Measurements from ENCODE around the gene CLPTM1.
A peak's percentile ranks its signal among the peaks of the same experiment; 100 is the strongest.

The CLPTM1 gene

DNA sequence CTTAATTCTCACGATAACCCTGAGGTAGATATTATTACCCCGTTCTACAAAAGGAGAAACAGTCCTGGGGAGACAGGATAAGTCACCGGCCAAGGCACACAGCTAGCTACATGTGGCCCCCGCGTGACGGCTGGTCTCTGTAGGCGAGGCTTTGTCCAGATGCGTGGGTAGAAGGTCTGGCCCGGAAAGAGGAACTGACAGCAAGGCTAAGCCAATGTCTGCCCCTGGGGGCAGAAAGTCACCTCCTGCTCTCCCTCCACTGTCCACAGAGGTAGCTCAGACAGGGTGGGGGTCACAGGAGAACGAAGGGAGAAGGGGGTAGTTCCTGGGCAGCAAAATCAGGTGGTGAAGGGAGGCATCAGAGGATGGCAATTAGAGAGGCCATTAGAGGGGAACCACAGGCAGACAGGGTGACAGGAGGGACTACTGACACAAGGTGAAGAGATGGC is 11.4 kb upstream of the CLPTM1 start:
- no peak overlapping the region for H3K4me3 ChIP-seq
- no peak for DNase-seq (ENCODE audit: low read depth, low spot score)
- H3K9ac ChIP-seq (ENCODE audit: insufficient read length), result no peak overlapping the region
- no peak overlapping the region for H3K27ac ChIP-seq
- no peak for TF ChIP-seq FOXP2 (optimal IDR thresholded peaks at IDR 0.05; ENCODE audit: control extremely low read depth, extremely low read length, insufficient read depth)
- no peak for TF ChIP-seq POLR2AphosphoS5 (IDR thresholded peaks at IDR 0.05; ENCODE audit: borderline replicate concordance, low read depth, low read length)
- no peak for TF ChIP-seq EZH2 (IDR thresholded peaks at IDR 0.05)
- no peaks in the 10 kb centered on the region for H3K9me3 ChIP-seq (ENCODE audit: low read depth, low read length)
- H3K36me3 ChIP-seq (ENCODE audit: insufficient read depth, low read length), result no peaks in the 10 kb centered on the region

DNA sequence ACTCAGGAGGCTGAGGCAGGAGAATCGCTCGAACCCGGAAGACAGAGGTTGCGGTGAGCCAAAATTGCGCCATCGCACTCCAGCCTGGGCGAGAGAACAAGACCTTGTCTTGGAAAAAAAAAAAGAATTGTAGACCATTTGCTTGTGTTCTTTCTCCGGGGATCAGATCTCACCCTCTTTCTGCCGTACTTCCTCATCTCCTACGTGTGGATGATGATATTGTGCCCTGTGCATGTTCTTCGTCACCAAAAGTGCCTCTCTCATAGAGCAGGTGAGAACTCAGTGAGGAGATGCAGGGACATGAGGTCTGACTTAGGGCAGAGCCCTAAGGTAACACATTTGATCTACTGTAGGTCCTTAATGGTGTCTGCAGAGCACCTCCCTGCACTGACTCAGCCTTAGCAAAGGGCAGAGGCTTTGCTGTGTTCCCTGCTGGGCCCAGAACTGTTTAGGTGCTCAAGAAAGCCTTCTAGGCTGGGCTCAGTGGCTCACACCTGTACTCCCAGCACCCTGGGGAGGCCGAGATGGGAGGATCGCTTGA is 8.1 kb upstream of the CLPTM1 start:
- no peak overlapping the region for H3K4me3 ChIP-seq
- H3K36me3 ChIP-seq (ENCODE audit: insufficient read depth, low read length), result no peaks in the 10 kb centered on the region
- TF ChIP-seq EZH2 (IDR thresholded peaks at IDR 0.05) (no peak), POLR2AphosphoS5 (IDR thresholded peaks at IDR 0.05; ENCODE audit: borderline replicate concordance, low read depth, low read length) (no peak), FOXP2 (optimal IDR thresholded peaks at IDR 0.05; ENCODE audit: control extremely low read depth, extremely low read length, insufficient read depth) (no peak)
- H3K9ac ChIP-seq (ENCODE audit: insufficient read length), result no peak overlapping the region
- no peak for DNase-seq (ENCODE audit: low read depth, low spot score)
- no peaks in the 10 kb centered on the region for H3K9me3 ChIP-seq (ENCODE audit: low read depth, low read length)
- no peak overlapping the region for H3K27ac ChIP-seq

DNA sequence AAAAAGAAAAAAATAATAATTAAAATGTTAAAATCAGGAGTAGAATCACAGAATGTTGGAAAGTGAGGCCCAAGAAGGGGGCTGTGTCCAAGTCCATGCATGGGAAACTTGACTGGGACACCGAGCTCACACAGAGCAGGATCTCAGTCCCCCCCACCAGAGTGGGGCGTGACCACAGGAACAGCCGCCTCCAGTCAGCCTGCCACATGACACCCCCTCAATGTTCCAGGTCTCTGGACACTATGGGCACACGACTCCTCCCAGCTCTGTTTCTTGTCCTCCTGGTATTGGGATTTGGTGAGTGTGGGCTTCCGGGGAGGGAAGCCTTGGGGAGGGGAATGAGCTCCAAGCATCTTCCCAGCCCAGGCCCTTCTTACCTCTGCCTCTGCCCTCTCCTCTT is 6.9 kb upstream of the CLPTM1 start:
- TF ChIP-seq FOXP2 (optimal IDR thresholded peaks at IDR 0.05; ENCODE audit: control extremely low read depth, extremely low read length, insufficient read depth) (no peak), EZH2 (IDR thresholded peaks at IDR 0.05) (no peak), POLR2AphosphoS5 (IDR thresholded peaks at IDR 0.05; ENCODE audit: borderline replicate concordance, low read depth, low read length) (no peak)
- Histone ChIP-seq H3K27ac (no peak overlapping the region), H3K9ac (ENCODE audit: insufficient read length) (no peak overlapping the region), H3K4me3 (no peak overlapping the region), H3K36me3 (ENCODE audit: insufficient read depth, low read length) (no peaks in the 10 kb centered on the region), H3K9me3 (ENCODE audit: low read depth, low read length) (no peaks in the 10 kb centered on the region)
- no peak for DNase-seq (ENCODE audit: low read depth, low spot score)

DNA sequence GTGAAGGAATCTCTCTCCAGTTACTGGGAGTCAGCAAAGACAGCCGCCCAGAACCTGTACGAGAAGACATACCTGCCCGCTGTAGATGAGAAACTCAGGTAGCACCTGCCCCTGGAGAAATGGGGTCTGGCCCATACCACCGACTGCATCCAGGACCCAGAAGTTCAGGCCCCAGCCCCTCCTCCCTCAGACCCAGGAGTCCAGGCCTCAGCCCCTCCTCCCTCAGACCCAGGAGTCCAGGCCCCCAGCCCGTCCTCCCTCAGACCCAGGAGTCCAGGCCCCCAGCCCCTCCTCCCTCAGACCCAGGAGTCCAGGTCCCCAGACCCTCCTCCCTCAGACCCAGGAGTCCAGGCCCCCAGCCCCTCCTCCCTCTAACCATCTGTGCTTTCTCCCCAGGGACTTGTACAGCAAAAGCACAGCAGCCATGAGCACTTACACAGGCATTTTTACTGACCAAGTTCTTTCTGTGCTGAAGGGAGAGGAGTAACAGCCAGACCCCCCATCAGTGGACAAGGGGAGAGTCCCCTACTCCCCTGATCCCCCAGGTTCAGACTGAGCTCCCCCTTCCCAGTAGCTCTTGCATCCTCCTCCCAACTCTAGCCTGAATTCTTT is 6.3 kb upstream of the CLPTM1 start:
- Histone ChIP-seq H3K27ac (no peak overlapping the region), H3K9ac (ENCODE audit: insufficient read length) (no peak overlapping the region), H3K4me3 (no peak overlapping the region), H3K36me3 (ENCODE audit: insufficient read depth, low read length) (no peaks in the 10 kb centered on the region), H3K9me3 (ENCODE audit: low read depth, low read length) (no peaks in the 10 kb centered on the region)
- no peak for TF ChIP-seq FOXP2 (optimal IDR thresholded peaks at IDR 0.05; ENCODE audit: control extremely low read depth, extremely low read length, insufficient read depth)
- no peak for TF ChIP-seq POLR2AphosphoS5 (IDR thresholded peaks at IDR 0.05; ENCODE audit: borderline replicate concordance, low read depth, low read length)
- TF ChIP-seq EZH2 (IDR thresholded peaks at IDR 0.05), result no peak
- no peak for DNase-seq (ENCODE audit: low read depth, low spot score)

DNA sequence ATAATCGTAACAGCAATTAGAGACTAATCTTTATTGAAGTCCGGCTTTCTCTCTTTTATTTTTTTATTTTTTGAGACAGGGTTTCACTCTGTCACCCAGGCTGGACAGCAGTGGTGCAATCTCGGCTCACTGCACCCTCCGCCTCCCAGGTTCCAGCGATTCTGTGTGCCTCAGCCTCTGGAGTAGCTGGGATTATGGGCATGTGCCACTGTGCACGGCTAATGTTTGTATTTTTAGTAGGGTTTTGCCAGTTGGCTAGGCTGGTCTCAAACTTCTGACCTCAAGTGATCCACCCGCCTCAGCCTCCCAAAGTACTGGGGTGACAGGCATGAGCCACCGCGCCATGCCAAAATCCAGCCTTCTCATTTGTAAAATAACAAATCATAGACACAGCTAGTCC is 5.6 kb upstream of the CLPTM1 start:
- no peak overlapping the region for H3K9ac ChIP-seq (ENCODE audit: insufficient read length)
- TF ChIP-seq FOXP2 (optimal IDR thresholded peaks at IDR 0.05; ENCODE audit: control extremely low read depth, extremely low read length, insufficient read depth), result no peak
- TF ChIP-seq POLR2AphosphoS5 (IDR thresholded peaks at IDR 0.05; ENCODE audit: borderline replicate concordance, low read depth, low read length), result no peak
- no peak for TF ChIP-seq EZH2 (IDR thresholded peaks at IDR 0.05)
- DNase-seq (ENCODE audit: low read depth, low spot score), result no peak
- H3K4me3 ChIP-seq, result no peak overlapping the region
- no peak overlapping the region for H3K27ac ChIP-seq
- H3K9me3 ChIP-seq (ENCODE audit: low read depth, low read length), result no peaks in the 10 kb centered on the region
- H3K36me3 ChIP-seq (ENCODE audit: insufficient read depth, low read length), result no peaks in the 10 kb centered on the region

DNA sequence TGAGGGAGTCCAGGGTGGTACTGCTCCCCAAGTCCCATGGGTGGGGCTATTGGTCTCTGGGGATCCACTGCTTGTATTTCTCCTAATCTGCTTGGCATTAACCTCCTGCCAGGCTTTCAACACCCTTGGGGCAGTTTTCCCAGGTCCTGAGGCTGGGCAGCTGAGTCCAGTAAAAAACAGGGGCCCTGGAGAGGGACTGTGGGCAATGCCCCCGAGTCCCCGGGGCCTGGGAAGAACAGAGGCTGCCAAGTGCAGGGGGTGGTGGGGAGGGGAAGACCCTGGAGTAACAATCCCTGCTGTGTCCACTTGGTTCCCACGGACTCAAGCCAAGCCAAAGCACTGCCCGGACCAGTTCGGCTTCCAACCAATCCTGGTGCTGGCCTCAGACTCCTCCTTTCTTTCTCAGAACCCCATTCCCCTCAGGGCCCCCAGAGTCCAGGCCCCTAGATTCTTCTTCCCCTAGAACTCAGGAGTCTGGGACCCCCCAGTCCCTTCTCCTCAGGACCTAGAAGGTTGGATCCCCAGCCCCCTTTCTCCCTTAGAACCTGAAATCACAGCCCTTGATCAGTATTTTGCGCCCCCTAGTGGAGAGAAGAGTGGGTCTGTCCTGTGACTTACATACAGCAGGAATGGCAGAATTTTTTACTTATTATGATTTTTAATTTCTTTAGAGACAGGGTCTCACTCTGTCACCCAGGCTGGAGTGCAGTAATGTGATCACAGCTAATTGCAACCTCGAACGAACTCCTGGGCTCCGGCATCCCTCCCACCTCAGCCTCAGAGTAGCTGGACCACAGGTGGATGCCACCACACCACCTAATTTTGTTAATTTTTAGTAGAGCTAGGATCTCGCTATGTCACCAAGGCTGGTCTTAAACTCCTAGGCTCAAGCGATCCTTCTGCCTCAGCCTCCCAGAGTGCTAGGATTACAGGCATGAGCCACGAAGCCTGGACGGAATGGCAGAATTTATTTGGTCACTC is 3.7 kb upstream of the CLPTM1 start:
- no peaks in the 10 kb centered on the region for H3K9me3 ChIP-seq (ENCODE audit: low read depth, low read length)
- H3K36me3 ChIP-seq (ENCODE audit: insufficient read depth, low read length), result no peaks in the 10 kb centered on the region
- TF ChIP-seq FOXP2 (optimal IDR thresholded peaks at IDR 0.05; ENCODE audit: control extremely low read depth, extremely low read length, insufficient read depth), result no peak
- no peak for TF ChIP-seq POLR2AphosphoS5 (IDR thresholded peaks at IDR 0.05; ENCODE audit: borderline replicate concordance, low read depth, low read length)
- no peak for TF ChIP-seq EZH2 (IDR thresholded peaks at IDR 0.05)
- no peak overlapping the region; the same call in 1 of the 2 replicates for H3K27ac ChIP-seq
- DNase-seq (ENCODE audit: low read depth, low spot score), result peak; percentile 68
- no peak overlapping the region for H3K4me3 ChIP-seq
- peak overlapping the region; percentile 33 for H3K9ac ChIP-seq (ENCODE audit: insufficient read length)

DNA sequence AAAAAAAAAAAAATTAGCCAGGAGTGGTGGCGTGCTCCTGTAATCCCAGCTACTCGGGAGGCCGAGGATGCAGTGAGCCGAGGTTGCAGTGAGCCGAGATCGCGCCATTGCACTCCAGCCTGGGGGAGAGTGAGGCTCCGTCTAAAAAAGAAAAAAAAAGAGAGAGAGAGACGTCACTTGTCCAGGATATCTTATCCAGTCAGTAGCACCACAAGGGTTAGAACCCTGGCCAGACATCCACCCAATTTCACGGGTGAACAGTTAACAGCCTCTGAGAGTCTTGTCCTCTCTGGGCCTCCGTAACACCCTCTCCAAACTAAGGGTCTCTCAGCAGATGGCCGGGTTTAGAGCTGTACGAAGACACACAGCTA is 917 bp upstream of the CLPTM1 start:
- Histone ChIP-seq H3K9me3 (ENCODE audit: low read depth, low read length) (no peaks in the 10 kb centered on the region), H3K27ac (peak overlapping the region; percentile 97; the same call in 1 of the 2 replicates), H3K9ac (ENCODE audit: insufficient read length) (peak overlapping the region; percentile 98), H3K36me3 (ENCODE audit: insufficient read depth, low read length) (no peaks in the 10 kb centered on the region), H3K4me3 (peak overlapping the region; percentile 81)
- no peak for TF ChIP-seq FOXP2 (optimal IDR thresholded peaks at IDR 0.05; ENCODE audit: control extremely low read depth, extremely low read length, insufficient read depth)
- TF ChIP-seq POLR2AphosphoS5 (IDR thresholded peaks at IDR 0.05; ENCODE audit: borderline replicate concordance, low read depth, low read length), result no peak
- no peak for TF ChIP-seq EZH2 (IDR thresholded peaks at IDR 0.05)
- DNase-seq (ENCODE audit: low read depth, low spot score), result peak; percentile 3
